ENCODE results near the gene EYS. TPM values are rescaled to one million over a fixed set of nuclear protein-coding genes. Genes with fewer than 3 reads are reported as not detected.

The EYS gene
- total RNA-seq, 3 donors from 2014 or later, result 0.16 to 0.61 (median 0.60) TPM

- H3K9me3 ChIP-seq, result no peaks in the 10 kb centered on the region
- intact Hi-C loops (cut with DNase I, micrococcal nuclease), result no loop called here
- no peak for TF ChIP-seq CTCF (IDR thresholded peaks at IDR 0.05)
- H3K36me3 ChIP-seq (ENCODE audit: low read depth), result no peaks in the 10 kb centered on the region
- no peaks in the 10 kb centered on the region for H3K4me1 ChIP-seq (ENCODE audit: low read depth)
- DNase-seq (no peak), ATAC-seq (no peak)
- no peak overlapping the region for H3K4me3 ChIP-seq
These were observed 1643.9 kb downstream of the EYS start for GRCh38 chr6:64062960-64063683.

- Histone ChIP-seq H3K9me3 (no peaks in the 10 kb centered on the region), H3K36me3 (ENCODE audit: low read depth) (no peaks in the 10 kb centered on the region), H3K4me3 (no peak overlapping the region), H3K4me1 (ENCODE audit: low read depth) (no peaks in the 10 kb centered on the region)
- DNase-seq (no peak), ATAC-seq (no peak)
- no peak for TF ChIP-seq CTCF (IDR thresholded peaks at IDR 0.05)
- intact Hi-C loops (cut with DNase I, micrococcal nuclease), result no loop called here
These were observed 1652.2 kb downstream of the EYS start for GRCh38 chr6:64054861-64055260.

- ATAC-seq (no peak), DNase-seq (no peak)
- no peak overlapping the region for H3K4me3 ChIP-seq
- intact Hi-C loops (cut with DNase I, micrococcal nuclease), result no loop called here
- H3K9me3 ChIP-seq, result no peaks in the 10 kb centered on the region
- no peaks in the 10 kb centered on the region for H3K4me1 ChIP-seq (ENCODE audit: low read depth)
- no peaks in the 10 kb centered on the region for H3K36me3 ChIP-seq (ENCODE audit: low read depth)
- TF ChIP-seq CTCF (IDR thresholded peaks at IDR 0.05), result no peak
These were observed 1656.4 kb downstream of the EYS start for GRCh38 chr6:64050590-64050989.

- H3K9me3 ChIP-seq, result no peaks in the 10 kb centered on the region
- no peaks in the 10 kb centered on the region for H3K4me1 ChIP-seq (ENCODE audit: low read depth)
- H3K36me3 ChIP-seq (ENCODE audit: low read depth), result no peaks in the 10 kb centered on the region
- H3K4me3 ChIP-seq, result no peak overlapping the region
- intact Hi-C loops (cut with DNase I, micrococcal nuclease), result no loop called here
- ATAC-seq (no peak), DNase-seq (no peak)
- no peak for TF ChIP-seq CTCF (IDR thresholded peaks at IDR 0.05)
These were observed 1657.3 kb downstream of the EYS start for GRCh38 chr6:64049736-64050135.

GRCh38 chr6:64046746-64047208 lies 1660.2 kb downstream of the EYS start:
- no peaks in the 10 kb centered on the region for H3K4me1 ChIP-seq (ENCODE audit: low read depth)
- no peak for TF ChIP-seq CTCF (IDR thresholded peaks at IDR 0.05)
- no peak for DNase-seq

More at GRCh38 chr6:64046746-64047208, 1660.2 kb downstream of the EYS start:
- no peak overlapping the region for H3K4me3 ChIP-seq
- no peak for ATAC-seq
- intact Hi-C loops (cut with DNase I, micrococcal nuclease), result no loop called here
- no peaks in the 10 kb centered on the region for H3K36me3 ChIP-seq (ENCODE audit: low read depth)
- H3K9me3 ChIP-seq, result no peaks in the 10 kb centered on the region

All from mucosa of descending colon (tissue), 3 donors.